Transverse colon (tissue), 4 donors: ENCODE data around the gene ATP4B.

Experiments
- POLR2AphosphoS5 ChIP-seq, 3 donors: sonication (generic); formaldehyde crosslinking; IDR thresholded peaks; one replicate each; pipeline ENCODE4 v1.6.1; 2016; ENCODE audit warnings: antibody characterized with exemption in 3 of 3
- TF ChIP-seq, protein P1 (sequence below), 5 experiments: fragments of 200-600 bp in 3 of 5; fragments of 450-650 bp in 2 of 5; sonication (generic) in 3 of 5; IDR thresholded peaks; 1 replicate in 2 of 5; 2 replicates in 3 of 5; pipeline ENCODE4 v1.5.1; 2016 to 2017; ENCODE audit warnings: antibody characterized with exemption in 5 of 5, inconsistent platforms in 3 of 5, mild to moderate bottlenecking in 2 of 5, moderate library complexity in 1 of 5

DNA sequence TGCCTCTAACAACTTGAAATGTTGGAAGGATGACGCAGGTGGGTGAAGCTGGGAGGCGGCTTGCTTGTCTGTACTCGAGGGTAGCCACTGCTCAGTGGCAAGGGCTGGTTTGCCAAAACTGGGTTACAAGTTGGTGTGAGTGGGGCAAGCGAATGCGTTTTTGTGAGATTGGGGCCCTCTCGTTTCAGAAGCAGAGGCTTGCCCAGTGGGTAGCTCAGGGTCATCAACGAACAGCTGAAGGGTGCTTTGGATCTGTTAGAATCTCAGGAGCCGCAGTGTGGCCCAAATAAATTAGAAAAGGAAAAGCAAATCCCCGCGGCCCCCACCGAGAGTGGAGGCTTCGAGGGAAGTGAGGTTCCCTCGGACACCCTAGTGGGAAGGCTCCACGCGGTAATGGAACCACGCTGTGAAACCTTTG lies 7.3 kb downstream of the ATP4B start:
- no peak for TF ChIP-seq POLR2AphosphoS5 (IDR thresholded peaks at IDR 0.05)
- TF ChIP-seq, protein P1, sequence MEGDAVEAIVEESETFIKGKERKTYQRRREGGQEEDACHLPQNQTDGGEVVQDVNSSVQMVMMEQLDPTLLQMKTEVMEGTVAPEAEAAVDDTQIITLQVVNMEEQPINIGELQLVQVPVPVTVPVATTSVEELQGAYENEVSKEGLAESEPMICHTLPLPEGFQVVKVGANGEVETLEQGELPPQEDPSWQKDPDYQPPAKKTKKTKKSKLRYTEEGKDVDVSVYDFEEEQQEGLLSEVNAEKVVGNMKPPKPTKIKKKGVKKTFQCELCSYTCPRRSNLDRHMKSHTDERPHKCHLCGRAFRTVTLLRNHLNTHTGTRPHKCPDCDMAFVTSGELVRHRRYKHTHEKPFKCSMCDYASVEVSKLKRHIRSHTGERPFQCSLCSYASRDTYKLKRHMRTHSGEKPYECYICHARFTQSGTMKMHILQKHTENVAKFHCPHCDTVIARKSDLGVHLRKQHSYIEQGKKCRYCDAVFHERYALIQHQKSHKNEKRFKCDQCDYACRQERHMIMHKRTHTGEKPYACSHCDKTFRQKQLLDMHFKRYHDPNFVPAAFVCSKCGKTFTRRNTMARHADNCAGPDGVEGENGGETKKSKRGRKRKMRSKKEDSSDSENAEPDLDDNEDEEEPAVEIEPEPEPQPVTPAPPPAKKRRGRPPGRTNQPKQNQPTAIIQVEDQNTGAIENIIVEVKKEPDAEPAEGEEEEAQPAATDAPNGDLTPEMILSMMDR (IDR thresholded peaks at IDR 0.05), result no peak
